Karpas-422 (cell line): ENCODE measurements around the gene LHPP. TPM values are rescaled to one million over a fixed set of nuclear protein-coding genes. Genes with fewer than 3 reads are reported as not detected.

ENCODE experiments used
- DNase-seq: peaks from one replicate; pipeline ENCODE4 v3.0.0-alpha.2; 2015
- H2AFZ ChIP-seq: fragments of 200-600 bp; sonication (generic); 2 replicates; pipeline ENCODE4 v1.6.1; 2014; ENCODE audit warnings: antibody characterized with exemption, low read length, mixed read lengths
- H3K27ac ChIP-seq: fragments of 200-600 bp; sonication (generic); 2 replicates; pipeline ENCODE4 v1.5.1; 2014; ENCODE audit warnings: mild to moderate bottlenecking, low read length, moderate library complexity
- H3K27me3 ChIP-seq: fragments of 200-600 bp; sonication (generic); 2 replicates; pipeline ENCODE4 v1.6.1; 2014; ENCODE audit warnings: low read length, mixed read lengths
- H3K36me3 ChIP-seq: fragments of 200-600 bp; sonication (generic); 2 replicates; pipeline ENCODE4 v1.6.1; 2014; ENCODE audit warnings: low read length, mixed read lengths; ENCODE audit not compliant: insufficient read depth
- H3K4me1 ChIP-seq: fragments of 200-600 bp; sonication (generic); 2 replicates; pipeline ENCODE4 v1.6.1; 2014; ENCODE audit warnings: mild to moderate bottlenecking, low read length, mixed read lengths
- H3K4me2 ChIP-seq: fragments of 200-600 bp; sonication (generic); 2 replicates; pipeline ENCODE4 v1.6.1; 2014; ENCODE audit warnings: low read length, low read depth, mild to moderate bottlenecking; ENCODE audit not compliant: poor library complexity, severe bottlenecking
- H3K4me3 ChIP-seq: fragments of 200-600 bp; sonication (generic); 2 replicates; pipeline ENCODE4 v1.5.1; 2014; ENCODE audit warnings: mild to moderate bottlenecking, antibody characterized with exemption, low read length, mixed read lengths
- H3K79me2 ChIP-seq: fragments of 200-600 bp; sonication (generic); 2 replicates; pipeline ENCODE4 v1.6.1; 2014; ENCODE audit warnings: mild to moderate bottlenecking, low read length, mixed read lengths
- H3K9ac ChIP-seq: fragments of 200-600 bp; sonication (generic); 2 replicates; pipeline ENCODE4 v1.6.0; 2014; ENCODE audit warnings: low read length
- H3K9me2 ChIP-seq: fragments of 200-600 bp; sonication (generic), shearing (Covaris generic); replicated peaks from 2 replicates; pipeline ENCODE4 v1.6.0; 2014; ENCODE audit warnings: mild to moderate bottlenecking, low read length, moderate library complexity; ENCODE audit not compliant: insufficient read depth
- H3K9me3 ChIP-seq: fragments of 300-700, 200-600 bp; sonication (generic); 2 replicates; pipeline ENCODE4 v1.6.1; 2014; ENCODE audit warnings: low read length, mixed read lengths
- H4K20me1 ChIP-seq: fragments of 200-600 bp; sonication (generic); 2 replicates; pipeline ENCODE4 v1.6.1; 2014; ENCODE audit warnings: mild to moderate bottlenecking, antibody characterized with exemption, low read length, low read depth; ENCODE audit not compliant: insufficient read depth
- total RNA-seq: library from RNA; depleted of rRNA; stranded (reverse); fragments of >200 nt; shearing (Covaris generic); gene quantifications from 2 replicates; pipeline ENCODE4 v1.2.3, GENCODE V29; 2014; ENCODE audit warnings: low replicate concordance

Gene LHPP
- total RNA-seq, 1 experiment from 2014 or later: 57.2 TPM

DNA sequence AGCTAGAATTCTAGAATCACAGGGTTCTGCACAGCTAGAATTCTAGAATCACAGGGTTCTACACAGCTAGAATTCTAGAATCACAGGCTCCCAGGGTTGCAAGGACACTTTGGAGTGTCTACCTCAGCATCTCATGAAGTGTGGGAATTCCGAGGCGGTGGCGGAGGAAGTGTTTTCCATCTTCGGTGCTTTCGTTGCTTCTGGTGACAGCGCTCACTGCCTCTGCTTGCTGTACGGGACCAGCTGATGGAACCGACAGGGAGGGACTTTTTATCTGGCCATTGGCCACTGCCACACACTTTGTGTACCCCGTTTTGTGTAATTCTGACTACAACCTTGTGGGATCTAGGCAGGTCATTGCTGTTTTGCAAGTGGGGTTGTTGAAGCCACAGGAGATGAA lies 29.5 kb downstream of the LHPP start:
- H3K9me2 ChIP-seq: no peaks in the 10 kb centered on the region

DNA sequence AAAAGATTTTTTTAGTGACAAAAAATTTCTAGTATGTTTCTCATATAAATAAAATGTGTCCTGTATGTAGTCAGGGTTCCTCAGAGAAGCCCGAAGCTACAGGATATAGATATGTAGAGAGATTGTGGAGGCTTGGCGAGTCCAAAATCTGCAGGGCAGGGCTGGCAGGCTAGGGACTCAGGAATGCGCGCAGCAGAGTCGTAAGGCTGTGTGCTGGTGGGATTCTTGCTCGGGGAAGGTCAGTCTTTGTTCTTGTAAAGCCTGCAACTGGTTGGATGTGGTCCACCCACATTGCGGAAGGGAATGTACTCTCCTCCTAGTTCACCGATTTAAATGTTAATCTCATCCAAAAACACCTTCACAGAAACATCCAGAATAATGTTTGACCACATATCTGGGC lies 30.6 kb downstream of the LHPP start:
- Histone ChIP-seq H3K9me3 (no peaks in the 10 kb centered on the region), H3K27me3 (no peaks in the 10 kb centered on the region), H3K4me2 (no peak overlapping the region), H3K36me3 (no peaks in the 10 kb centered on the region), H3K27ac (no peak overlapping the region), H4K20me1 (no peaks in the 10 kb centered on the region), H3K4me3 (no peak overlapping the region), H3K9ac (no peak overlapping the region), H2AFZ (no peak overlapping the region), H3K9me2 (no peaks in the 10 kb centered on the region), H3K79me2 (no peaks in the 10 kb centered on the region), H3K4me1 (peaks cover 9% of the 10 kb centered on the region)
- no peak for DNase-seq

More for the DNA sequence above, 29.5 kb downstream of the LHPP start:
- H3K27ac ChIP-seq: no peak overlapping the region
- H3K27me3 ChIP-seq: no peaks in the 10 kb centered on the region
- H3K79me2 ChIP-seq: no peaks in the 10 kb centered on the region
- H3K36me3 ChIP-seq: peaks cover 10% of the 10 kb centered on the region
- no peak overlapping the region for H3K9ac ChIP-seq
- no peak overlapping the region for H2AFZ ChIP-seq
- no peak overlapping the region for H3K4me3 ChIP-seq
- H3K4me1 ChIP-seq: peaks cover 9% of the 10 kb centered on the region
- peaks cover 6% of the 10 kb centered on the region for H3K9me3 ChIP-seq
- no peak for DNase-seq
- H4K20me1 ChIP-seq: no peaks in the 10 kb centered on the region
- no peak overlapping the region for H3K4me2 ChIP-seq

DNA sequence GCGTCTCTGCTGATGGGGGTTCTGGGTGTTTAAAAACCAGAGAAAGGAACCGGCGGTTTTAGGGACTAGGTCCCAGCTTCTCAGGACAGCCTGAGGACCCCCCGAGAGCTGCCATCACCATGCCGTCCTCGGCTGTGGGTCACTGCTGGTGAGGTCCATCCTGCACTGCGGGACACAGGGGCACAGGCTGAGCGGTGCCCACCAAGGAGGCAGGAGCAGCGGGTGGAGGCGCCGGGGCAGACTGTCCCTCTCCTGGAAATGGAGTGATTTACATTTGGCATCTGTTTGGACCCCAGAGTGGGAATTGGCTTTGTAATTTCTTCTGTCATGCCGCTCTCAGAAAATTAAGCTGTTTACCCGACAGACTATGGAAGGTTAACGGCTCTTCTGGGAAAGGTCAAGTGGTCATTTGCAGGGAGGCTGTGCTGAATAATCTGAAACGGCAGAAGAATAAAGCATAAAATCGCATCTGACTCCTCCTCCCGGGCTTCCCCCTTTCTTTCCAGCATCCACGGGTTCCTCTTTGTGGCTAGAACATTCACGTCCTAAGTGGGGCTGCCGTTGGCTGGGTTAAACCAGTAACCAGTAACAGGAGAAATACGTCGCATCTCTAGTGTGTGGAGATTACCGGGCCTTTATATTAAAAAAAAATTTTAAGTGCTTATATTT lies 31.7 kb downstream of the LHPP start:
- Histone ChIP-seq H3K79me2 (no peaks in the 10 kb centered on the region), H2AFZ (no peak overlapping the region), H3K4me3 (no peak overlapping the region), H3K4me2 (no peak overlapping the region), H3K27ac (no peak overlapping the region), H3K9me2 (no peaks in the 10 kb centered on the region), H3K9ac (no peak overlapping the region), H3K9me3 (no peaks in the 10 kb centered on the region), H3K4me1 (peaks cover 8% of the 10 kb centered on the region), H3K27me3 (no peaks in the 10 kb centered on the region), H4K20me1 (no peaks in the 10 kb centered on the region), H3K36me3 (no peaks in the 10 kb centered on the region)
- no peak for DNase-seq

DNA sequence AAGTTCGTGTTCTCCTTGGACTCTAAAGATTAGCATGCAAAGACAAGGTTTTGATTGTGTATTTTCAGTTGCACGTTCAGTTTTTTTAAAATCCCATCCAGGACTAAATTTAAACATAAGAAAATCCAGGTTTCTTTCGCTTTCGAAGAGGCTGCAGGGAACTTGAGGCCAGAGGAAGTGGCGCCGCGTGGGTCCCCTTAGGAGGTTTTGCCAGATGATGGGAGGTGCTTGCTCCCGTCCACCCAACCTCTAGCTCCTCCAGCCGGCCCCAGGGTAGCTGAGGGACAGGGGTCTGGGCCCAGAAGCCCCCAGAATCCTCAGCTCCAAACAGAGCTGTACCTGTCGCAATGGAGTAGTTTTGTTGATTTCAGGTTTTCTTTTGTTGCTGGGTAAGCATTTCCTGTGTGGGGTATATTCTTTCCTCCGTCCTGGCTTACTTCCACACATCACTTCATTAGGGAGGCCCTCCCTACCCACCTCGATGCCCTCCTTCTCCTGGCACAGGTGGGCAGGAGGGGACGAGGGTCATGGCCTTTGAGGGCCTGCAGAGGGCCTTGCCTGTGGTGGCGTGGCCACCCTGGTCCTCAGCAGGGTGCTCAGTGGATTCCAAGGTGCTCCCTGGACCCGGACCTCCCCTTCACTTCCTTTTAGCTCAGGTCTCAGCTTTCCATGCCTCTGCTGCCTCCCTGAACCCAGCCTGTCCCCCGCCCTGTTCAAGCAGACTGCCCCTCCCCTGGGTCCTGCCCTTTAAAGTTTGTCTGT lies 32.6 kb downstream of the LHPP start:
- Histone ChIP-seq H2AFZ (no peak overlapping the region), H4K20me1 (no peaks in the 10 kb centered on the region), H3K79me2 (no peaks in the 10 kb centered on the region), H3K27ac (no peak overlapping the region), H3K4me1 (no peaks in the 10 kb centered on the region), H3K36me3 (no peaks in the 10 kb centered on the region), H3K9ac (no peak overlapping the region), H3K9me2 (no peaks in the 10 kb centered on the region), H3K4me2 (no peak overlapping the region), H3K27me3 (no peaks in the 10 kb centered on the region), H3K4me3 (no peak overlapping the region), H3K9me3 (no peaks in the 10 kb centered on the region)
- DNase-seq: no peak

DNA sequence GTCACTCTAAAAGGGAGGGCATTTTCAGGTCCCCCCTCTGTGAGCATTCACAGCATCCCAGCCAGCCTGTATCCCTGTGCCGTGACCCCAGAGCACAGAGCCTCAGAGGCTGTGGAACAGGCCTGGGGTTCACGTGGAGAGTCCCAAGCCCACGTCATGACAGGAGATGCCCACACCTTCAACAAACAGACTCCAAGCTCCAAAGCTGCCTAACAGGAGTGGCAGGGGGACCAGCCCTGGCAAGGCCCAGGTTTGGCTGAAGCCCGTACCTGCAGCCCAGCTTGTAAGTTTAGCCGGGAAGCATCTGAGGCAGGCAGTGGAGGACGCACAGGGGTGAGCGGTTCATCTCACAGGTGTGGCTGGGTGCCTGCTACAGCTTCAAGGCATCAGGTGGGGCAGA lies 33.5 kb downstream of the LHPP start:
- Histone ChIP-seq H3K27me3 (no peaks in the 10 kb centered on the region), H3K4me2 (no peak overlapping the region), H3K4me3 (no peak overlapping the region), H3K9ac (no peak overlapping the region), H2AFZ (no peak overlapping the region), H4K20me1 (no peaks in the 10 kb centered on the region), H3K79me2 (no peaks in the 10 kb centered on the region), H3K9me3 (no peaks in the 10 kb centered on the region), H3K27ac (no peak overlapping the region), H3K36me3 (0 out of 2 replicates have a peak, but pooled peaks cover 5% of the 10 kb centered on the region), H3K9me2 (no peaks in the 10 kb centered on the region), H3K4me1 (no peaks in the 10 kb centered on the region)
- DNase-seq: no peak

DNA sequence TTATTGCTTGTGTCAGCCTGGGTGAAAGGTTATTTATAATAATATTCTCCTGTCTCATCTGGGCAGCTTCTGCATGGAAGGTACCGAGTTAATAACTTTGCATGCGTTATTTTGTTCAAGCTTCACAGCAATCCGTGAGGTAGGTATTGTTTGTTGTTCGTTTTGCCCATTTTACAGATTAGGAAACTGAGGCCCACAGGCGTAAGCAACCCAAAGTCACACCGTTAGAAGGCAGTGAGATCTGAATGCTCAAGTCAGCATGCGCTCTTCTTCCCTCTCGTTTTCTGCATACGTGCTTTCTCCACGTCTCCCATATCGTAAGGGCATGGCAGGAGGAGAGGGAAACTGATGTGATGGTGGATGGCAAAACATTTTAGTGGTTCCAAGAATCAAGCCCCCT lies 34.1 kb downstream of the LHPP start:
- Histone ChIP-seq H2AFZ (no peak overlapping the region), H3K27ac (no peak overlapping the region), H3K27me3 (no peaks in the 10 kb centered on the region), H3K9me3 (peaks cover 3% of the 10 kb centered on the region), H4K20me1 (no peaks in the 10 kb centered on the region), H3K9me2 (no peaks in the 10 kb centered on the region), H3K9ac (no peak overlapping the region), H3K4me3 (no peak overlapping the region), H3K79me2 (no peaks in the 10 kb centered on the region), H3K4me1 (no peaks in the 10 kb centered on the region), H3K36me3 (peaks cover 9% of the 10 kb centered on the region), H3K4me2 (no peak overlapping the region)
- no peak for DNase-seq

DNA sequence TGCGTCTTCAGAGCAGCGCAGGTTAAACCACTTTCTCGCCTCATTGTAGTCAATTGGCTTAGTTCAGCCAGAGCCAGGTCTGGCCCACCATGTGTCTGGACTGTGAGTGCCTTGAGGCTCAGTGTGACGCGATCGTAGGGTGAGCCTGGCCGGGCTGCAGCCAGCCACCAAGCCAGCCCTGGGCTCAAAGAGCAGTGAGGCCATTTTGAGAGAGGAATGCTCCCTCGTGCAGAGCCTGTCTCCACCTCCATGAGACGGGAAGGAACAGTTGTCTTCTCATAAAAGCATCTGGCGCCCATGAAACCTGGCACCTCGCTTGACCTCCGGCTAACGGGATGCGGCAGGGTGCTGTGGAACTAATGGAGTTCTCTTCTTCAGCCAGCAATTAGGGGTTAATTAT lies 34.5 kb downstream of the LHPP start:
- Histone ChIP-seq H2AFZ (no peak overlapping the region), H3K36me3 (peaks cover 14% of the 10 kb centered on the region), H3K79me2 (no peaks in the 10 kb centered on the region), H3K4me2 (no peak overlapping the region), H3K9ac (no peak overlapping the region), H3K9me2 (no peaks in the 10 kb centered on the region), H3K4me1 (no peaks in the 10 kb centered on the region), H4K20me1 (no peaks in the 10 kb centered on the region), H3K4me3 (no peak overlapping the region), H3K27ac (no peak overlapping the region), H3K27me3 (no peaks in the 10 kb centered on the region), H3K9me3 (peaks cover 8% of the 10 kb centered on the region)
- no peak for DNase-seq

DNA sequence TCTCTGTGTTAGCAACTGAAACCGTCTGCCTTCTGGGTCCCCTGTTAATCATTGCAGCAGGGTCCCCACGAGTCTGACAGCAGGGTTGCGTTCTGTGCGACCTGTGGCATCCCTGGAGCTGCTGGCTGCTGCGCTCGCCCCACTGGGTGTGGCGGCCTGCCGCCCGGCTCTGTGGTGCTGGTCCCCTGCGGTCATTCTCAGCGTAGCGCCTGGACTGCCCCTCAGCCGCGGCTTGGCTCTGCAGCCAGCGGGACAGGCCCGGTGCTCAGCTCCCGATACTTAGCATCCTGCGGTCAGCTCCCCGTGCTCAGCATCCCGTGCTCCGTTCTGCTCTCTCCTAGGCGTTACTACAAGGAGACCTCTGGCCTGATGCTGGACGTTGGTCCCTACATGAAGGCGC lies 35.0 kb downstream of the LHPP start:
- no peaks in the 10 kb centered on the region for H3K4me1 ChIP-seq
- H3K9ac ChIP-seq: no peak overlapping the region
- H2AFZ ChIP-seq: no peak overlapping the region
- no peak overlapping the region for H3K27ac ChIP-seq
- no peaks in the 10 kb centered on the region for H3K79me2 ChIP-seq
- no peaks in the 10 kb centered on the region for H4K20me1 ChIP-seq
- DNase-seq: no peak
- peaks cover 14% of the 10 kb centered on the region for H3K36me3 ChIP-seq
- no peaks in the 10 kb centered on the region for H3K27me3 ChIP-seq
- no peaks in the 10 kb centered on the region for H3K9me2 ChIP-seq
- no peak overlapping the region for H3K4me3 ChIP-seq
- H3K4me2 ChIP-seq: no peak overlapping the region
- H3K9me3 ChIP-seq: peaks cover 8% of the 10 kb centered on the region
